Measurements from ENCODE around the gene IFI27.

Gene IFI27

DNA sequence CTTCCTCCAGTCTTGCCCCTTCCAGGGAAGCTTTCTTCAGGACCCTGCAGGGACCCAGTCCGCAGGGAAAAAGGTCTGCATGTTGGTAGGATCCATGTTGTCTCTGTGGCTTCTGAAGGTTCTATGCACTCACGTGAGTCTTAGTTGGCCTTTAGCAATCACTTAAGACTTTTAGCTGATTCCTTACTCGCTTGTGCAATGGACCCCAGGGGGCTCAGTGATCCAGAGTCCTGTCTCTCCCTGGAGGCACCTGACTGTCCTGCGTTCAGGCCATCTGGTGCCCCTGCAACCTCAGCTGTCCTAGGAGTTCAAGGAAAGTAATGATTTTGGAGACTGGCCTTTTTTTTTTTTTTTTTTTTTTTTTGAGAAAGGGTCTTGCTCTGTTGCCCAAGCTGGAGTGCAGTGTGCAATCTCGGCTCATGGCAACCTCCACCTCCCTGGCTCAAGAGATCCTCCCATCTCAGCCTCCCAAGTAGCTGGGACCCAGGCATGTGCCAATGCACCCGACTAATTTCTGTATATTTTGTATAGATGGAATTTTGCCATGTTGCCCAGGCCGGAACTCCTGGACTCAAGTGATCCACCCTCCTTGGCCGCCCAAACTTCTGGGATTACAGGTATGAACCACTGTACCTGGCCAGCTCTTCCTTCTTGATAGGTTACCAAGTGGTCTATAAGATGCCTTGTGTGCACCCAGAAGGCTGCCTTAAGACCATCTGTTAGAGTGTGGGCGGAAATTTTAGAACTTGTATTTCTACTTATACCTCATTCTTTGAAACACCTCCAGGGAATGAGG lies 14.2 kb downstream of the IFI27 start:
- DNase-seq (ENCODE audit: low read depth in 1 of 2, low spot score in 1 of 2), result no peak

DNA sequence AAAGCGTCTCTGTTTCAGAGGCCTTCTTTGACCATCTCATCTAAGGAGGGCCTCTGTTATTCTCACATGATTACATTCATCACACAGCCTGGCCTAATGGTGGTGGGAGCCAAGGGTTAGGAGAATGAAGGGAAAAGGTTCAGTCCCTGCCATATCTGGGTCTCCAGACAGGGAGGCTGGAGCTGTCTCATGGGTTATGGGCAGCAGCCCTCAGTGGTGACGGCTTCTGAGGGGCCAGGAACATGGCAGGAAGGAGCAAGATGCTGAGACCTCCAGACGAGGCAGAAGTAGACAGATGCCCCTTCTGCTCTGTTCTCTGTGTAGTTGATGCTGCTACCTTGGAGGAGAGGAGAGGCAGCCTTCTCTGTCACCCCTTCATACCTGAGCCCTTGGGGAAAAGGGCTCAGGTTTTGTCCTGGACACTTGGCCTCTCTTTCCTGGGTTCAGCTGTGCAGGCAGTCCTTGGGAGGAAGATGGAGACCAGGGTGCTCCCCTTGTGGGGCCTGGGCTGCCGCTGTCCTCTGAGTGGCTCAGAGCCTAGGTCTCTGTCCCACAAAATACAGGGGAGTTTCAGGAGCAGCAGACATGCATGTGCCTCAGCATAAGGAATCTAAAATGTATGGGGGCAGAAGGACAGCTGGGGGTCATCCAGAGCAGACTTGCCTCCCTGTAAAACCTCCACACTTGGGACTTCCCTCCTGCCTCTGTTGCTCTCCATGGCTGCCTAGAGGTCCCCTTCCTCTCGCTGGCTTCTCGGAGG lies 15.3 kb downstream of the IFI27 start:
- no peak for DNase-seq (ENCODE audit: low read depth in 1 of 2, low spot score in 1 of 2)

DNA sequence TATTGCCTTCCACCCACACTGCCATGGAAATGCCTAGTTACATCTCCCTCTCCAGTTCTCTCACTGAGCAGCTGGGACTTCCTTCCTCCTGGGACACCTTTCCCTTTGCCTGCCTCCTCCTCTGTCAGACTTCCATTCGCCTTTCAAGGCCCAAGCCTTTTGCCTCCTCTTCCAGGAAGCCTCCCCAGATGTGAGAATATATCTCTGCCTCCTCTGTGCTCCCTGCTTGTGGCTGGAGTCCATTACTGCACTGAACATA lies 15.8 kb downstream of the IFI27 start:
- DNase-seq (ENCODE audit: low read depth in 1 of 2, low spot score in 1 of 2), result no peak

DNA sequence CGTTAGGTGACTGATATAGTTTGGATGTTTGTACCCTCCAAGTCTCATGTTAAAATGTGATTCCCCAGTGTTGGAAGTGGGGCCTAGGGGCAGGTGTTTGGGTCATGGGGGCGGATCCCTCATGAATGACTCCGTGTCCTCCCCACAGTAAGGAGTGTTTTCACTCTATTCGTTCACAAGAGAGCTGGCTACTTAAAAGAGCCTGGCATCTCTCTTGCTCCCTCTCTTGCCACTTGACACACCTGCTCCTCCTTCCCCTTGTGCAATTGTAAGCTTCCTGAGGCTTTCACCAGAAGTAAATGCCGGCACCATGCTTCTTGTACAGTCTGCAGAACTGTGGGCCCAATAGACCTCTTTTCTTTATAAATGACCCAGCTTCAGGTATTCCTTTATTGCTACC lies 16.3 kb downstream of the IFI27 start:
- no peak for DNase-seq (ENCODE audit: low read depth in 1 of 2, low spot score in 1 of 2)

DNA sequence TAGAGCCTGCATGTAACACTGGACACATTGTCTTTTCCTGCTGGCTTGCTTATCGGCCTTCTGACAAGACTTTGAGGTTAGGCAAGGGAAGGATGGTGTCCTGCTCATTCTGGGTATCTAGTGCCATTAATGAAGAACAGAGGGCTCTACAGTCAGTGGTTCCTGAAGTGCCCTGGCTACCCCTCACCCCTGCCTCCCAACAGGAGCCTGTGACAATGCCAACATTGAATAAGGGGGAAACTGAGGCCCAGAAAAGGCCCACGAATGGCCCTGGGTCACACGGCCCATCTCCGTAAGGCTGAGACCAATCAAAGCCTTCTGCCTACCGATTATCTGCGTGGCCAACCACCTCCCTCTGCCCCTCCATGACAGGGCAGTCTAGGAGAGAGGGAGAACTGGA lies 16.8 kb downstream of the IFI27 start:
- DNase-seq (ENCODE audit: low read depth in 1 of 2, low spot score in 1 of 2), result no peak

DNA sequence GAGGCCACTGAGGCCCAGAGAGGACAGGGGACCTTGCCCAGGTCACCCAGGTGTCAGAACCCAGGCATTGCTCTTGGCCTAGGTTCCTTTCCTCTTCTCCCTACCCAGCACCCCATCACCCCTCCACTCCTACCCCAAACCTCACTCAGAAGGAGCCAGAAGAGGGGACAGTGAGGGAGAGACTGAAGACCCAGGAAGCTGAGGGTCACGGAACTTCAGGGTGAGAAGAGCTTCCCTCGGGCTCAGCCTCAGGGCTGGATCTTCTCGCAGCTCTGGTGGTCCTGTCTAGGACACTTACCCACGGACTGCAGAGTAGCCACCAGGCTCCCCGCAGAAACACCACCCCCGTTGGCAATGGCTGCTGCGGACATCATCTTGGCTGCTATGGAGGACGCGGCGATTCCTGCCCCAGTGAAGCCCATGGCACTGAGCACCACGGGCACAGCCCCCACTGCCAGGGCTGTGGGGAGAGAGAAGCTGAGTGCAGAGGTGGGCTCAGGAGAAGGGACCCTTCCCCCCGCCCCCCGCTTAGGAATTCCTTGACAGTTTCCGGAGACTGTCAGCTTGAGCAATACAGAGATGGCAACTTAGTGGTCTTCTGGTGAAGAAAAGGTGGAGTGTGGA lies 17.8 kb downstream of the IFI27 start:
- DNase-seq (ENCODE audit: low read depth in 1 of 2, low spot score in 1 of 2), result no peak

DNA sequence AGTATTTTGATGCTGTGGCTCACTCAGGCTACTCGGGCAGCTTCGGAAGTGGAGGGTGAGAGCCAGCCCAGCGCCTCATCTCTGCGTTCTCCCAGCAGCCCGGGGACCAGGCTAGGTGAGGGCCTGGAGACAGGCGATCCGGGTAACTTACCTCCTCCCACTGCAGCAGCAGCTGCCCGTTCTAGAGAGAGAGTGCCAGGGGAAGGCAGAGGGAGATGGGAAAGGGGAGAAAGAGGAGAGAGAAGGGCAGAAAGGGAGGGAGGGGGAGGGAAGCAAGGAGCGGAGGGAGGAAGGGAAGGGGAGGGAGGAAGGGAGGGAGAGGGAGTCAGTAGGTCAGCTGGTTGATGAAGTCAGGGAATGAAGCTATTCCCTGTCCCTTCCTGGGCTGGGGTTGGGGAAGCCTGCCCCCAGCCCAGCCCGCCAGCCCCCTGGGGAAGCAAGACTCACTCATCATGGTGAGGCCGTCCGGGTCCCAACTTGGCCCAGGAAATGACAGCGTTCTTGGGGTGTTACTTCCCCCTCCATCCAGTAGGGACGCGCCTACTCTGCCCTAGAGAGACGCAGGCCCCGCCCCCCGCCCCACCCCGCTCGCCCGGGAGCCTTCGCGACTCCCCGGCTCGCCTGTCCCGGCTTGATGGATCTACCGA lies 18.7 kb downstream of the IFI27 start, which contains the start of gene IFI27L2:
IFI27L2 (minus strand) TSS at position 494 of the 647 bp plus-strand sequence; CDS start at position 454, 40 bp downstream.
- peak; percentile 30 to 36 for DNase-seq (ENCODE audit: low read depth in 1 of 2, low spot score in 1 of 2)

DNA sequence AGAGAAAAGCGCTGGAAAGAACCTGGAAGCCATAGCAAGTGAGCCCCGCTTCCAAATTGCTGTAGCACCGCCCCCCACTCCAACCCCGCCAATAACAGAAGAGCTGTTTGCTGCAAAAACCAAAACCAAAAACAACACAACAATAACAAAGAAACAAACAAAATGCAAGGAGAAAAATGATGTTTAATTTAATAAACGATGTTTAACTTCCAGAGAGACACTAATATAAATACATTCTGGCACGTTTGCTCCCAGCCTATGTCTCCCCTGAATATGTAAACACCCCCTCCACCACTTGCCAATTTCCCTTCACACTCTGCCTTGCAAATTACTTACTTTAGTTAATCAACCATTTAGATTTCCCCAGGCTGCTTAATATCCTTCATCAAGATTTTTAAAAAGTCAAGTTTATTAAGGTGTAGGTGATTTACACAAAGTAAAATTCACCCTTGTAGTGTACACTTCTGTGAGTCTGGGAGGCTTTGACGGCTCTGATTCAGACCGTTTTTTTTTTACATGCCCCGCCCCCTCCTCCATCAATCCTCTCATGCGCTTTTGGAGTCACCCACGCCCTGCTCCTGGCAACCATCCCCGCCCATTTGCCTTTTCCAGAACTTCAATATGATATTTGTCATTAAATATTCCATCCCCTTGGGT lies 19.4 kb downstream of the IFI27 start:
- no peak for DNase-seq (ENCODE audit: low read depth in 1 of 2, low spot score in 1 of 2)

DNA sequence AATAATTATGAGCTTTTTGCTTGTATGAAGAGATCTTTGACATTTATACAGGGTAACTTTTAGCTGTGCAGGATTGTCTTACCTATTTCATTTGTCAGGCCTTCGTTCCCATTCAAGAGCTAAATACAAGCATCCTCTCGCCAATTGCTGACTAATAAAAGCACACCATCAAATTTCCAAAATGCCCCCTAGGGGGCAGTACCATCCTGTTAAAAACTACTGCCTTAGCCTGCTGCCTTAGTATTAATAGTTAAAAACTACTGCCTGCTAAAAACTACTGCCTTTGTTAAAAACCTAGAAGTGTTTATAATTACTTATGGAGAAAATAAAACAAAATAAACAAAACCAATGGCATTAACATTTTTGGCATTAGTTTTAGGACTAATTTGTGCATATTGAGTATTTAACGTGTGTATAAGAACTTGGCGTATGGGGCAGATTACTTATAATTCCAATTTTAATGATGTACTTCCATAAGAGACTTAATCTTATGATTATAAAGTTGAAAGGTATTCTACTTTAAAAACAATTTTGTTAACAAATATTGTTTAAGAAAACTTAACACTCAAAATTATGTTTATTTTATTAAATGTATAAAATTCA lies 21.9 kb downstream of the IFI27 start:
- DNase-seq (ENCODE audit: low read depth in 1 of 2, low spot score in 1 of 2), result peak in 1 of 2 donors; percentile 42

DNA sequence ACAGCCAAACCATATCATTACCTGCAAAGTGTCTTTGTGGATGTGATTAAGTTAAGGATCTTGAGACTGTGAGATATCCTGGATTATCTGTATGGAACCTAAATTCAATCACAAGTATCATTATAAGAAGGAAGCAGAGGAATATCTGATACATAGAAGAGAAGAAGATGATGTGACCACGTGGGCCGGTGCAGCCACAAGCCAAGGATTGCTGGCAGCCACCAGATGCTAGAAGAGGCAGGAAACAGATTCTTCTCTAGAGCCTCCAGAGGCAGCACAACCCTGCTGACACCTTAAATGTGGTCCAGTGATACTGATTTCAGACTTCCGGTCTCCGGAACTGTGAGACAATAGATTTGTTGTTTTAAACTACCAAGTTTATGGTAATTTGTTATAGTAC lies 24.9 kb downstream of the IFI27 start:
- DNase-seq (ENCODE audit: low read depth in 1 of 2, low spot score in 1 of 2), result no peak

DNA sequence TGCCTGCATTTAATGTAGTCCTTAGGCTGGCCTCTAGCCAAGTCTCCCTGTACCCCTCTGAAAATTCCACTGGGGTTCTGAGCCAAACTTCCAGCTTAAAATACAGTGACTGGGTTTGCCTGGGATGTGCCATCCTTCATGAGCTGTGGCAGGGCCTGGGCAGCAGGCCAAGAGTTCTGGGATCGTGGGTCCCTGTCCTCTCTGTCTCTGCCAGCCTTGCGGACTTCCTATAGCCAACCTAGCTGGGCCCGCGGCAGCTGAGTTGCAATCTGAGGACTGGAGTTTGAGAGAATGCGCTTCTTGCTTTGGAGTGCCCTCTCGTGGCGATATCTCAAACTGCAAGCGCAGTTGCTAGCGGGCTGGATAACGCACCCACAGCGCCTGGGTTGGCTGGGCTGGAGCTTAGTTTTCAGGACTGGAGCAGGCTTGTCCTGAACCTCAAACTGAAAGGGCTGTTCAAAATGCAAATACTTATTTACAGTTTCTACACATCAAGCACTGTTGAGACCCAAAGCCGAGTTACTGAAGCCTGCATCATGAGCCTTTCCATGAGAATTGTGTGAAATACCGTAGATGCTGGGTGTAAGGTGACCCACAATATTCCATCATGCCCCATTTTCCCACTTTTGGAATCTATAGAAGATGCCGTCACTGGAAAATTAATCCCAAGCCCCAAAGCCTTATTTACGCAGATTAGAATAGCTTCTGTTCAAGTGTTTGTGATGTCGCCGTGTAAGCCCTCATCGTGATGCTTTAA lies 26.2 kb downstream of the IFI27 start:
- peak; percentile 72 to 82 for DNase-seq (ENCODE audit: low read depth in 1 of 2, low spot score in 1 of 2)

DNA sequence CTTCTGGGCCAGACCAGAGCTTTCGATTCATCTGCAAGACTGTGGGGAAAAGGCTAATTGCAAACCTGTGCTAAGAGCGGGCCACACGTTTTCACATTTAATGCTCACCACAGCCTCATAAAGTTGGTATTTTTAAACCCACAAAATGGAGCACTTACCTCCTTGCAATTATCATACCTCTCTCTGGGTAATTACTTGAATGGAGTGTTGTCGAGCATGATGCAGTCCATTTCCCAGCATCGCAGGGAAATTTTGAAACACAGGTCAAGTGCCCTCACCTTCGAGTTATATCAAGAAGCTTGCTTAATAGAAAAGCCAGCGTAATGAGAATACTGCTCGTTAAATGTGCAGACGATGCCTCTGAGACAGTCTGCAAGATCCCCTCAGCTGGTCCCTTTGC lies 27.7 kb downstream of the IFI27 start:
- no peak for DNase-seq (ENCODE audit: low read depth in 1 of 2, low spot score in 1 of 2)

DNA sequence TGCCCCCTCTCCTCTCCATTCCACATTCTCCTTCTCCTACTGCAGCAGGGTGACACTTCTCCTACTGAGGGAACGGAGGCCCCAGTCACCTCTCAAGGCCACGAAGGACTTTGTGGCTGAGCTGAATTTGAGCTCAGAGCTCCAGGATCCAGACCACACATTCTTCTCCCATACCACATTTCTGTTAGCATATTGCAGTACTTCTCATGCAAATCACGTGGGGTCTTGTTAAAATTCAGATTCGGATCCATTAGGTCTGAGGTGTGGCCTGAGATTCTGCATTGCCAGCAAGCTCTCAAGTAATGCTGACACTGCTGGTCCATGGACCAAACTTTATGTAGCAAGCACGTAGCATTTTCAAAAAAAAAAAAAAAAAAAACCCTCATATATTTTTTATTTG lies 28.5 kb downstream of the IFI27 start:
- DNase-seq (ENCODE audit: low read depth in 1 of 2, low spot score in 1 of 2), result no peak

DNA sequence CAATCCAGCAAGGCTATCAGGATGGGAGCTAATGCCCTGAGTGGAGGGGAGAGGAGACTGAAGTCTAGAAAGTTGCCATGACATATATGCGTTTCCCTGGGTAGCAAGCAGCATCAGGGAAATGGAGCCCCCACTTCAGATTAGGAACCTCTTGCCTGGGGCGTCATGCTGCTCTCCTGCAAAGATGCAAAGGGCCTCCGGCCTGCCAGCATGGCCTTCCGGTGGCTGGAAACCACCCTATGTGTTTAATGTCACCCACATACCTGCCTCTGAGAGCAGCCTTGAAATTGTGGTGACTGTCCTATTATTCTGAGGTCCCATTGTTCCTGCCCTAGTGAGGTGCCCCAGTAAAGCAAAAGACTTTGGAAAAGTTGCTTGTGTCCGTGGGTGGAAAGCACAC lies 28.9 kb downstream of the IFI27 start:
- DNase-seq (ENCODE audit: low read depth in 1 of 2, low spot score in 1 of 2), result no peak

DNA sequence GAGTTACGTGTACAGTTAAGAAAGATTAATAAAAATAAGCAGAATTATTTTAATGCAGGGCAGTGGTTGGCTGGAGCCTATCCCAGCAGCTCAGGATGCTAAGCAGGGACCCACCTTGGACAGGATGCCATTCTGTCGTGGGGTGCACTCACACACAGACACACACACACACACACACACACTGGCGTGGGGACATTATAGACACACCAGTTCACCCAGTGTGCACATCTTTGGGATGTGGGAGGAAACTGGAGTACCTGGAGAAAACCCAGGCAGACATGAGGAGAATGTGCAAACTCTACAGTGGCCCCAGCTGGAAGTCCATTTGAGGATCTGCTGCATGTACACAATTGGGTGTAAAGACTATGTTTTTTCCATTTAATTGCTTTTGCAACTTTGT lies 31.7 kb downstream of the IFI27 start:
- no peak for DNase-seq (ENCODE audit: low read depth in 1 of 2, low spot score in 1 of 2)

DNA sequence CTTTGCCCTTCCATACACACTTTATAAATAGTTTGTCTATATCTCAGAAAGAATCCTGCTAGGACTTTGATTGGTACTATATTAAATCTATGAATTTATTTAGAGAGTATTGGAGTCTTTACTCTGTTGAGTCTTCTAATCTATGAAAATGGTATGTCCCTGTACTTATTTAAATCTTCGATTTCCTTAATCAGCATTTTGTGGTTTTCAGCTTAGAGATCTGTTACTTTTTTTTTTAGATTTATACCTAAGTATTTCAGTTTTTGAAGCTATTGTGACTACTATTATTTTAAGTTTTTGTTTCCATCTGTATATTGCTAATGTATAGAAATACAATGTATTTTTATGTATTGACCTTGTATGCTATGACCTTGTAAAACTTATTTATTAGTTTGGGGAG lies 32.3 kb downstream of the IFI27 start:
- no peak for DNase-seq (ENCODE audit: low read depth in 1 of 2, low spot score in 1 of 2)

DNA sequence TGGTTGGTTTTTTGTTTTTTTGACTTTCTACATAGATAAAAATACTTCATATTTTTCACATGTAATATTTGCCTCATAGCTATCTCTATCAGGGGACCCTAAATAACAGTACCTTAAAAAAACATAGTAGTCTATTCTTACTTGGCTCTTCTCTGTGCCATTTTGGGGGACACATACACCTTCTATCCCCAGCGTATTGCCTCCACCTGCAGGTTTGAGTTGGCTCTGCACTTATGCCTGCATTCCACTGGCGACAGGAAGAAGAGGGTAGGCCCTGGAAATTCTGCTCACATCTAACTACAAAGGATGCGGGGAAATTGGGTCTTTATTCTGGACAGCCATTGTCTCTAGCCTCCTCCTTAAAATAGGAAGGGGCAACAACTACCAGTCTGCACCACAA lies 32.7 kb downstream of the IFI27 start:
- DNase-seq (ENCODE audit: low read depth in 1 of 2, low spot score in 1 of 2), result no peak

DNA sequence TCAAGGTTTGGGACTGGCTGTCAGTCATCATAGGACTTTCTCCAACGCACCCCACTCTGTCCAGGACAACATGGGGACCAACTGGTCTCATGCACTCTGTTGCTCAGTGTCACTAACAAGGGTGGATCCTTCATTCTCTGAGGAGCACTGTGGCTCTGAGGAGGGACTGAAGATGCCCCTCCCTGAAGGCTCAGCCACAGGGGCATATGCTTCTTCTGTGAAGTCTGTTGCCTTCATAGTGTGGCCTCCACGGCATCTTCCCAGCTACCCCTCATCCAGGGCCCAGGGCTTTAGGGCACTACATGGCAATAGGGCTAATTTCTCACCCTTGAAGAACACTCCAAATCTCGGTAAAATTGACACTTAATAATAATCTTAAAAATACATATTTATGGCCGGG lies 33.2 kb downstream of the IFI27 start:
- no peak for DNase-seq (ENCODE audit: low read depth in 1 of 2, low spot score in 1 of 2)

DNA sequence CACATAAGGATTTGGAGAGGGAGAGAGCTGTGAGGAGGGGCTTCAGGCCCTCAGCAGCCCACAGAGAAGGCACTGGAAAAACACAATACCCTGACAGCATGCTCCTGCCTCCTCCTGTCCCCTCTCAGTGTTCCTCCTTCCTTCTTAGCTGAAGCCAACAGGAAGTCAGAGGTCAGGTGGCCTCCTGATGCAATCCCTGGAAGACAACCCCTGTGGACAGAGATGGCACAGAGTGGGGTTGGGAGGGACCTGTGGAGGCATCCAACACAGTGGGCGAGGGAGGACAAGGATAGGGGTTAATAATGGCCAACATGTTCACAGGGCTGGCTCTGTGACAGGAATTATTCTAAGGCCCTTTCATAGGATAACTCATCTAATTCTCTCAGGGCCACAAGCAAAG lies 34.2 kb downstream of the IFI27 start:
- no peak for DNase-seq (ENCODE audit: low read depth in 1 of 2, low spot score in 1 of 2)

DNA sequence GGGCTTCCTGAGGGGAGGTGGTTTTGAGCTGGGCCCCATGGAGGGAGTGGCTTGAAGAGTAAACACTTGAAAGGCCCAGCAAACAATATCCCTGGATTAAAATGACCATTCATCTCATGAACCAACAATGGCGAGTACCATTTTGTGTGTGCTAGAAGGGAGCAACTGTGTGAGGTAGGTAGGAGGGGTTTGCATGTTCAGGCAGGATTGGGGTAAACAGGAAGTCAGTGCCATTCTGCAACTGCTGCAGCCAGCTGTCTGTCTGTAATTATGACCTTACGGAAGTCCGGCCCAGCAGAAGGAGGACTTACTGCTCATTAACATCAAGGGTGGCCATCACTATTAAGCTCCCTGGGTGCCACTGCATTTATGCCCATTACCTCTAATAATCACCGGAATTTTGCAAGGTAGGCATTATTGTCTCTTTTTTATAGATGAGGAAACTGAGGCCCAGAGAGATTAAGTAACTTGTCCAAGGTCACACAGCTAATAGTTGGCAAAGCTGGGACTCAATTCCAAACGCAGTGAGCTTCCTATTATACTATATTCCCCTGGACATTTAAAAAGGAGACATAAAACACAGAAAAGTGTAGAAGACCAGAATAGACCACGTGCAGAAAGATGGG lies 35.5 kb downstream of the IFI27 start:
- no peak for DNase-seq (ENCODE audit: low read depth in 1 of 2, low spot score in 1 of 2)
